Natural killer cell (primary cell): Measurements from ENCODE around the gene PRDX1. TPM values are rescaled to one million over a fixed set of nuclear protein-coding genes. Genes with fewer than 3 reads are reported as not detected.

Experiments used
- ATAC-seq, 3 donors: fragments of 150-1000 bp in 2 of 3; fragments of 200-7000 bp in 1 of 3; cut with Tn5 transposase; 1 replicate in 1 of 3; 2 replicates in 2 of 3; pipeline ENCODE4 v1.10.0; 2021; ENCODE audit warnings: mild to moderate bottlenecking in 2 of 3, moderate library complexity in 2 of 3
- DNase-seq, 2 donors: peaks; one replicate each; pipeline versions ENCODE4 v3.0.0 to v3.0.0-alpha.2; 2013 to 2021; ENCODE audit warnings: mixed read lengths in 1 of 2
- H3K27ac ChIP-seq: one replicate; pipeline ENCODE4 v1.5.1; 2013; ENCODE audit warnings: mild to moderate bottlenecking, low read length
- H3K27me3 ChIP-seq: one replicate; pipeline ENCODE4 v1.6.1; 2013; ENCODE audit warnings: low read length; ENCODE audit not compliant: control insufficient read depth, insufficient read depth
- H3K36me3 ChIP-seq: one replicate; pipeline ENCODE4 v1.6.1; 2013; ENCODE audit warnings: low read length; ENCODE audit not compliant: control insufficient read depth, insufficient read depth
- H3K4me1 ChIP-seq: one replicate; pipeline ENCODE4 v1.6.1; 2013; ENCODE audit warnings: low read length; ENCODE audit not compliant: control insufficient read depth, insufficient read depth
- H3K4me3 ChIP-seq: one replicate; pipeline ENCODE4 v1.5.1; 2013; ENCODE audit warnings: low read length
- H3K9me3 ChIP-seq: one replicate; pipeline ENCODE4 v1.6.1; 2013; ENCODE audit warnings: low read length; ENCODE audit not compliant: control insufficient read depth, insufficient read depth
- H3K27ac Mint-ChIP-seq, 2 donors: one replicate each; pipeline ENCODE4 v1.8.0; 2022; ENCODE audit warnings: mild to moderate bottlenecking in 2 of 2, mixed read lengths in 2 of 2, moderate library complexity in 1 of 2
- H3K27me3 Mint-ChIP-seq, 2 donors: one replicate each; pipeline ENCODE4 v1.8.0; 2022; ENCODE audit warnings: low read depth in 2 of 2, mixed read lengths in 2 of 2
- H3K36me3 Mint-ChIP-seq: one replicate; pipeline ENCODE4 v1.8.0; 2022; ENCODE audit warnings: mixed read lengths
- H3K4me1 Mint-ChIP-seq, 2 donors: one replicate each; pipeline ENCODE4 v1.8.0; 2022; ENCODE audit warnings: mixed read lengths in 2 of 2
- H3K4me3 Mint-ChIP-seq: one replicate; pipeline ENCODE4 v1.8.0; 2022; ENCODE audit warnings: mild to moderate bottlenecking, moderate library complexity, mixed read lengths
- H3K9me3 Mint-ChIP-seq, 2 donors: one replicate each; pipeline ENCODE4 v1.8.0; 2022; ENCODE audit warnings: mixed read lengths in 2 of 2
- WGBS: methylation state at CpG from one replicate; pipeline ENCODE4 v1.1.7; 2013; ENCODE audit warnings: missing lambda C conversion rate; ENCODE audit not compliant: insufficient coverage; 5-methylcytosine and 5-hydroxymethylcytosine counted together
- intact Hi-C: fragments of 100-400 bp; cut with micrococcal nuclease; formaldehyde crosslinking; loops from one replicate; pipeline ENCODE4 v1.14.2; 2022
- total RNA-seq, 4 donors: library from RNA; stranded (reverse); fragments of 120-200 nt in 1 of 4; gene quantifications; one replicate each; pipeline versions ENCODE4 v1.2.3 to v1.2.4, GENCODE V29; 2013 to 2022
- TF ChIP-seq, protein P1 (sequence below): fragments of 200-600 bp; IDR thresholded peaks from one replicate; pipeline ENCODE4 v1.8.0; 2022; ENCODE audit warnings: antibody characterized with exemption

Gene PRDX1
- total RNA-seq, 3 donors from 2014 or later (not counting 1 experiment from before 2014, with no cell fraction given), result 24.8 to 39.1 (median 30.6) TPM

DNA sequence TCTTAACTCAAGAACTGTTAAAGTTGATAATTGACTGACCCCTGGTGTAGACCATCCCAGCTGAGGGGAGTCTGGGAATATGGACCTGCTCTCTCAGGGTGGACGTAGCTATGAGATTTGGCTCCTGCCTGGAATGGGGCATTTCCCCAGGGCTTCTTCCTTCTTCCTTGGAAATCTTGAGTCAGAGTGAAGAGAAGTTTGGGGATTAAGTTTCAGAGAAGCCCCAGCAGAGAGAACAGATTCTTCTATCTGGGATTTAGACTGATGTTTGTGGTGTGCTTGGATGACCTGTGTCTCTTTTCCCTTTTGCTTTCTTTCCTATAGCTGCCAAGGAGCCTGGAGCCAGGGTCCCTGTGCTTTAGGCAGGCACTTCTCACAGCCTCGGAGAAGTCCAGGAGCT is 42.2 kb upstream of the PRDX1 start:
- H3K27me3 ChIP-seq, result no peaks in the 10 kb centered on the region
- Mint-ChIP-seq H3K27ac (no peak overlapping the region), H3K27me3 (no peaks in the 10 kb centered on the region), H3K9me3 (no peaks in the 10 kb centered on the region), H3K4me3 (no peak overlapping the region), H3K4me1 (no peaks in the 10 kb centered on the region), H3K36me3 (no peaks in the 10 kb centered on the region)
- no peak overlapping the region for H3K27ac ChIP-seq
- H3K36me3 ChIP-seq, result peaks cover 38% of the 10 kb centered on the region
- H3K9me3 ChIP-seq, result no peaks in the 10 kb centered on the region
- H3K4me1 ChIP-seq, result no peaks in the 10 kb centered on the region
- H3K4me3 ChIP-seq, result no peak overlapping the region
- TF ChIP-seq, protein P1, sequence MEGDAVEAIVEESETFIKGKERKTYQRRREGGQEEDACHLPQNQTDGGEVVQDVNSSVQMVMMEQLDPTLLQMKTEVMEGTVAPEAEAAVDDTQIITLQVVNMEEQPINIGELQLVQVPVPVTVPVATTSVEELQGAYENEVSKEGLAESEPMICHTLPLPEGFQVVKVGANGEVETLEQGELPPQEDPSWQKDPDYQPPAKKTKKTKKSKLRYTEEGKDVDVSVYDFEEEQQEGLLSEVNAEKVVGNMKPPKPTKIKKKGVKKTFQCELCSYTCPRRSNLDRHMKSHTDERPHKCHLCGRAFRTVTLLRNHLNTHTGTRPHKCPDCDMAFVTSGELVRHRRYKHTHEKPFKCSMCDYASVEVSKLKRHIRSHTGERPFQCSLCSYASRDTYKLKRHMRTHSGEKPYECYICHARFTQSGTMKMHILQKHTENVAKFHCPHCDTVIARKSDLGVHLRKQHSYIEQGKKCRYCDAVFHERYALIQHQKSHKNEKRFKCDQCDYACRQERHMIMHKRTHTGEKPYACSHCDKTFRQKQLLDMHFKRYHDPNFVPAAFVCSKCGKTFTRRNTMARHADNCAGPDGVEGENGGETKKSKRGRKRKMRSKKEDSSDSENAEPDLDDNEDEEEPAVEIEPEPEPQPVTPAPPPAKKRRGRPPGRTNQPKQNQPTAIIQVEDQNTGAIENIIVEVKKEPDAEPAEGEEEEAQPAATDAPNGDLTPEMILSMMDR, result no peak
- DNase-seq, result no peak
- no peak for ATAC-seq
- intact Hi-C loops, result no loop called here
- WGBS, result 93% methylated on average over 2 of the region's 2 CpGs

DNA sequence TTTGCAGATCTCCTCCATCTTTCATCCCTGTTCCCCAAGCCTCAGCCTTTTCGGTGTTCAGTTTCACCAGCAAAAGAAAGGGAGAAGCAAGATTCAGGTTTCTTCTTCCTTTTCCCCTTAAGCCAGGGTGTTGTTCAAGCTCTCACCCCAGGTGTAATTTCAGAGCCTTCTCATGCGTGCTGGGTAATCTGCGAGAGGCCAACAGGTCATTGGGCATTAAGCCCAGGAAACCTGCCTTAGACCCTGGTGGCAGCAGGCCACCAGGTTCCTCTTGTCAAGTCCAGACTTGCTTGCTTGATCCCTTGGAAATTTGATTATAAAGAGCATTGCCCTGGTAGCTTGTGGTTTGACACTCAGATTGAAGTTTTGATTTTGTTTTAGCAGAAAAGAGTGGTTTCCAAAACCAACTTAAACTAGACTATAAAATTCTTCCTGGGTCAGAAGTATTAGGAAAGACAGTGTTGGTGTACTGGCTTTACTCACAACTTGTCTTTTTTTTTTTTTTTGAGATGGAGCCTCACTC is 35.8 kb upstream of the PRDX1 start:
- Mint-ChIP-seq H3K4me1 (peaks cover 7% of the 10 kb centered on the region in 2 donors), H3K9me3 (no peaks in the 10 kb centered on the region), H3K36me3 (no peaks in the 10 kb centered on the region), H3K4me3 (no peak overlapping the region), H3K27me3 (no peaks in the 10 kb centered on the region), H3K27ac (no peak overlapping the region)
- TF ChIP-seq, protein P1, result no peak
- ATAC-seq, result no peak
- Histone ChIP-seq H3K9me3 (no peaks in the 10 kb centered on the region), H3K4me1 (no peaks in the 10 kb centered on the region), H3K4me3 (no peak overlapping the region), H3K36me3 (peaks cover 13% of the 10 kb centered on the region), H3K27ac (no peak overlapping the region), H3K27me3 (no peaks in the 10 kb centered on the region)
- WGBS, result 85% methylated on average over 3 of the region's 3 CpGs
- intact Hi-C loops, result no loop called here
- DNase-seq, result no peak

DNA sequence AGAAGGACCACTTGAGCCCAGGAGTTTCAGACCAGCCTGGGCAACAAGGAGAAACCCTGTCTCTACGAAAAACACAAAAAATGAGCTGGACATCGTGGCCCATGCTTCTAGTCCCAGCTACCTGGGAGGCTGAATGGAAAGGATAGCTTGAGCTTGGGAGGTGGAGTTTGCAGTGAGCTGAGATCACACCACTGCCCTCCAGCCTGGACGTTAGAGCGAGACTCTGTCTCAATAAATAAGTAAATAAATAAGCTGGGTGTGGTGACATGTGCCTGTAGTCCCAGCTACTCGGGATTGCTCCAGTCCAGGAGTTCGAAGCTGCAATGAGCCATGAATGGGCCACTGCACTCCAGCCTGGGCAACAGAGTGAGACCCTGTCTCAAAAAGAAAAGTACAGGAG is 32.5 kb upstream of the PRDX1 start:
- no peaks in the 10 kb centered on the region for H3K27me3 Mint-ChIP-seq
- H3K4me3 ChIP-seq, result no peak overlapping the region
- no peaks in the 10 kb centered on the region for H3K36me3 Mint-ChIP-seq
- no peaks in the 10 kb centered on the region for H3K27me3 ChIP-seq
- H3K4me3 Mint-ChIP-seq, result no peak overlapping the region
- H3K4me1 Mint-ChIP-seq, result peaks cover 25 to 27% of the 10 kb centered on the region in 2 donors
- WGBS, result 96% methylated on average over 6 of the region's 6 CpGs
- DNase-seq, result no peak
- H3K36me3 ChIP-seq, result peaks cover 6% of the 10 kb centered on the region
- H3K4me1 ChIP-seq, result peaks cover 14% of the 10 kb centered on the region
- H3K27ac Mint-ChIP-seq, result no peak overlapping the region
- no peak overlapping the region for H3K27ac ChIP-seq
- intact Hi-C loops, result no loop called here
- no peak for ATAC-seq
- no peaks in the 10 kb centered on the region for H3K9me3 ChIP-seq
- TF ChIP-seq, protein P1, result no peak
- no peaks in the 10 kb centered on the region for H3K9me3 Mint-ChIP-seq

GRCh38 chr1:45552331-45552730 is 30.6 kb upstream of the PRDX1 start:
- DNase-seq (peak in 1 of 2 donors; percentile 26), ATAC-seq (no peak)
- no peaks in the 10 kb centered on the region for H3K27me3 Mint-ChIP-seq
- intact Hi-C loops, result no loop called here
- H3K27me3 ChIP-seq, result no peaks in the 10 kb centered on the region
- no peaks in the 10 kb centered on the region for H3K36me3 Mint-ChIP-seq
- no peak overlapping the region for H3K27ac ChIP-seq
- no peak overlapping the region for H3K27ac Mint-ChIP-seq
- H3K9me3 ChIP-seq, result no peaks in the 10 kb centered on the region
- WGBS, result 87% methylated on average over 1 of the region's 1 CpG
- H3K4me3 ChIP-seq, result no peak overlapping the region
- H3K4me3 Mint-ChIP-seq, result no peak overlapping the region
- peaks cover 14% of the 10 kb centered on the region for H3K4me1 ChIP-seq
- TF ChIP-seq, protein P1, result no peak
- H3K9me3 Mint-ChIP-seq, result no peaks in the 10 kb centered on the region
- H3K4me1 Mint-ChIP-seq, result peaks cover 22 to 24% of the 10 kb centered on the region in 2 donors
- H3K36me3 ChIP-seq, result peaks cover 6% of the 10 kb centered on the region
